Inflammatory macrophage (primary cell): ENCODE measurements around the gene CYP2D6.
"Not testable (repeated sequence)": the region's sequence is repeated elsewhere in the genome, so short reads cannot be mapped to it uniquely, and the experiment has no call there.

Experiments
- DNase-seq, 2 donors: peaks; one replicate each; pipeline ENCODE4 v3.0.0-alpha.2; 2020 to 2022
- total RNA-seq, 18 experiments: gene quantifications; one replicate each; lab custom pipeline; 2026; ENCODE audit warnings: mixed read lengths in 6 of 18, inconsistent platforms in 2 of 18; lab: John Stamatoyannopoulos, UW

CYP2D6 gene
- total RNA-seq = 0 to 0.20 (median 0.07) reads per million in 18 experiments

GRCh38 chr22:42130639-42131431, at the start of gene CYP2D6:
Gene CYP2D6, minus strand, starts transcription at chr22:42130810. Its CDS starts 19 bp downstream, at chr22:42130791.
- DNase-seq = not testable (repeated sequence)

- DNase-seq = no peak
These were observed 49.0 kb upstream of the CYP2D6 start for GRCh38 chr22:42179616-42180015.

- DNase-seq = no peak
These were observed 48.4 kb upstream of the CYP2D6 start for GRCh38 chr22:42178910-42179519.

- no peak for DNase-seq
These were observed 47.3 kb upstream of the CYP2D6 start for GRCh38 chr22:42177891-42178336.

- DNase-seq = no peak
These were observed 45.8 kb upstream of the CYP2D6 start for GRCh38 chr22:42176255-42176915.

- no peak for DNase-seq
These were observed 43.5 kb upstream of the CYP2D6 start for GRCh38 chr22:42174062-42174461.

- DNase-seq = no peak
These were observed 42.7 kb upstream of the CYP2D6 start for GRCh38 chr22:42173183-42173926.

- no peak for DNase-seq
These were observed 42.2 kb upstream of the CYP2D6 start for GRCh38 chr22:42172773-42173172.

- no peak for DNase-seq
These were observed 41.5 kb upstream of the CYP2D6 start for GRCh38 chr22:42171946-42172719.

- no peak for DNase-seq
These were observed 40.8 kb upstream of the CYP2D6 start for GRCh38 chr22:42171417-42171816.

- no peak for DNase-seq
These were observed 40.3 kb upstream of the CYP2D6 start for GRCh38 chr22:42170946-42171345.

GRCh38 chr22:42169055-42169469, 38.5 kb upstream of the CYP2D6 start:
- DNase-seq = peak; percentile 60 to 67

GRCh38 chr22:42168476-42168875, 37.9 kb upstream of the CYP2D6 start:
- DNase-seq = no peak

- DNase-seq = no peak
These were observed 36.5 kb upstream of the CYP2D6 start for GRCh38 chr22:42167066-42167465.

- DNase-seq = no peak
These were observed 34.3 kb upstream of the CYP2D6 start for GRCh38 chr22:42164901-42165300.

GRCh38 chr22:42163515-42163914, 32.9 kb upstream of the CYP2D6 start:
- DNase-seq = no peak

- DNase-seq = no peak
These were observed 32.3 kb upstream of the CYP2D6 start for GRCh38 chr22:42162728-42163489.

GRCh38 chr22:42160830-42161696, 30.5 kb upstream of the CYP2D6 start:
- DNase-seq = no peak

GRCh38 chr22:42160251-42160650, 29.6 kb upstream of the CYP2D6 start:
- DNase-seq = no peak
